ENCODE measurements around the gene TET2. TPM values are rescaled to one million over a fixed set of nuclear protein-coding genes. Genes with fewer than 3 reads are reported as not detected.
A peak's percentile ranks its signal among the peaks of the same experiment; 100 is the strongest.

Gene TET2
- total RNA-seq (2014; rRNA removed; shearing (Covaris generic)) = 5.4 and 5.6 TPM in 2 replicates
- 1.8 and 3.0 TPM in 2 replicates for polyA plus RNA-seq (2015; cell fraction: cytosol; rRNA removed)
- 7.6 and 11.2 TPM in 2 replicates for polyA plus RNA-seq (2015; cell fraction: nucleus; rRNA removed)

- peak; percentile 75 for DNase-seq (ENCODE audit: low read depth, low spot score)
- in situ Hi-C loops (cut with HindIII; ENCODE audit: low pct_unique_long_range_greater_than_20kb, low sequenced_read_pairs) = no loop called here
Measured at GRCh38 chr4:105146276-105147015, at the start of gene TET2. Gene TET2 (plus strand): TSS chr4:105146876. CDS start chr4:105233943, 87,067 bp downstream.

- no peak for DNase-seq (ENCODE audit: low read depth, low spot score)
- in situ Hi-C loops (cut with HindIII; ENCODE audit: low pct_unique_long_range_greater_than_20kb, low sequenced_read_pairs) = no loop called here
Measured at GRCh38 chr4:105102016-105102415, 44.7 kb upstream of the TET2 start.

GRCh38 chr4:105106426-105106825 is 40.2 kb upstream of the TET2 start:
- DNase-seq (ENCODE audit: low read depth, low spot score) = no peak
- in situ Hi-C loops (cut with HindIII; ENCODE audit: low pct_unique_long_range_greater_than_20kb, low sequenced_read_pairs) = no loop called here

GRCh38 chr4:105107095-105107856 is 39.4 kb upstream of the TET2 start:
- DNase-seq (ENCODE audit: low read depth, low spot score) = no peak
- in situ Hi-C loops (cut with HindIII; ENCODE audit: low pct_unique_long_range_greater_than_20kb, low sequenced_read_pairs) = no loop called here

- in situ Hi-C loops (cut with HindIII; ENCODE audit: low pct_unique_long_range_greater_than_20kb, low sequenced_read_pairs) = no loop called here
Measured at GRCh38 chr4:105108971-105109370, 37.7 kb upstream of the TET2 start.

GRCh38 chr4:105112274-105112673 is 34.4 kb upstream of the TET2 start:
- in situ Hi-C loops (cut with HindIII; ENCODE audit: low pct_unique_long_range_greater_than_20kb, low sequenced_read_pairs) = no loop called here
- DNase-seq (ENCODE audit: low read depth, low spot score) = no peak

More at GRCh38 chr4:105108971-105109370, 37.7 kb upstream of the TET2 start:
- DNase-seq (ENCODE audit: low read depth, low spot score) = no peak

GRCh38 chr4:105113800-105114199 is 32.9 kb upstream of the TET2 start:
- no peak for DNase-seq (ENCODE audit: low read depth, low spot score)
- in situ Hi-C loops (cut with HindIII; ENCODE audit: low pct_unique_long_range_greater_than_20kb, low sequenced_read_pairs) = no loop called here

- in situ Hi-C loops (cut with HindIII; ENCODE audit: low pct_unique_long_range_greater_than_20kb, low sequenced_read_pairs) = no loop called here
- no peak for DNase-seq (ENCODE audit: low read depth, low spot score)
Measured at GRCh38 chr4:105116616-105117319, 29.9 kb upstream of the TET2 start.

GRCh38 chr4:105119356-105119755 is 27.3 kb upstream of the TET2 start:
- in situ Hi-C loops (cut with HindIII; ENCODE audit: low pct_unique_long_range_greater_than_20kb, low sequenced_read_pairs) = no loop called here
- DNase-seq (ENCODE audit: low read depth, low spot score) = no peak

GRCh38 chr4:105120626-105121025 is 26.1 kb upstream of the TET2 start:
- in situ Hi-C loops (cut with HindIII; ENCODE audit: low pct_unique_long_range_greater_than_20kb, low sequenced_read_pairs) = no loop called here
- DNase-seq (ENCODE audit: low read depth, low spot score) = no peak

GRCh38 chr4:105122350-105122749 is 24.3 kb upstream of the TET2 start:
- DNase-seq (ENCODE audit: low read depth, low spot score) = no peak
- in situ Hi-C loops (cut with HindIII; ENCODE audit: low pct_unique_long_range_greater_than_20kb, low sequenced_read_pairs) = no loop called here

GRCh38 chr4:105126311-105127169 is 20.1 kb upstream of the TET2 start:
- no peak for DNase-seq (ENCODE audit: low read depth, low spot score)
- in situ Hi-C loops (cut with HindIII; ENCODE audit: low pct_unique_long_range_greater_than_20kb, low sequenced_read_pairs) = no loop called here

GRCh38 chr4:105127170-105127445 is 19.6 kb upstream of the TET2 start:
- in situ Hi-C loops (cut with HindIII; ENCODE audit: low pct_unique_long_range_greater_than_20kb, low sequenced_read_pairs) = no loop called here
- DNase-seq (ENCODE audit: low read depth, low spot score) = no peak

GRCh38 chr4:105128208-105128607 is 18.5 kb upstream of the TET2 start:
- no peak for DNase-seq (ENCODE audit: low read depth, low spot score)
- in situ Hi-C loops (cut with HindIII; ENCODE audit: low pct_unique_long_range_greater_than_20kb, low sequenced_read_pairs) = no loop called here

- DNase-seq (ENCODE audit: low read depth, low spot score) = no peak
- in situ Hi-C loops (cut with HindIII; ENCODE audit: low pct_unique_long_range_greater_than_20kb, low sequenced_read_pairs) = no loop called here
Measured at GRCh38 chr4:105129286-105130040, 17.2 kb upstream of the TET2 start.

- DNase-seq (ENCODE audit: low read depth, low spot score) = no peak
- in situ Hi-C loops (cut with HindIII; ENCODE audit: low pct_unique_long_range_greater_than_20kb, low sequenced_read_pairs) = no loop called here
Measured at GRCh38 chr4:105130945-105131344, 15.7 kb upstream of the TET2 start.

- peak; percentile 61 for DNase-seq (ENCODE audit: low read depth, low spot score)
- in situ Hi-C loops (cut with HindIII; ENCODE audit: low pct_unique_long_range_greater_than_20kb, low sequenced_read_pairs) = no loop called here
Measured at GRCh38 chr4:105133976-105134375, 12.7 kb upstream of the TET2 start.
